HG03159 (cell line): ENCODE data around the gene ACACA.
"Not testable (repeated sequence)": the region's sequence is repeated elsewhere in the genome, so short reads cannot be mapped to it uniquely, and the experiment has no call there.

Experiments
- ATAC-seq: cut with Tn5 transposase; IDR thresholded peaks from one replicate; pipeline ENCODE4 v1.9.1; 2021; ENCODE audit warnings: mild to moderate bottlenecking, moderate library complexity; ENCODE audit not compliant: unreplicated experiment

The ACACA gene

DNA sequence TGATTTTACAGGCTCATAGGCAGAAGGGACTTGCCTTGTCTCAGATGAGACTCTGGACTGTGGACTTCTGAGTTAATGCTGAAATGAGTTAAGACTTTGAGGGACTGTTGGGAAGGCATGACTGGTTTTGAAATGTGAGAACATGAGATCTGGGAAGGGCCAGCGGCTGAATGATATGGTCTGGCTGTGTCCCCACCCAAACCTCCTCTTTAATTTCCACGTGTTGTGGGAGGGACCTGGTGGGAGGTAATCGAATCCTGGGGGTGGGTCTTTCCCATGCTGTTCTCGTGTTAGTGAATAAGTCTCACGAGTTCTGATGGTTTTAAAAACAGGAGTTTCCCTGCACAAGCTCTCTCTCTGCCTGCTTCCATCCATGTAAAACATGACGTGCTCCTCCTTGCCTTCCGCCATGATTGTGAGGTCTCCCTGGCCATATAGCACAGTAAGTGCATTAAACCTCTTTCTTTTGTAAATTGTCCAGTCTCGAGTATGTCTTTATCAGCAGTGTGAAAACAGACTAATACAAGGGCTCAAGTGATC is 59.7 kb downstream of the ACACA start:
- not testable (repeated sequence) for ATAC-seq

- no peak for ATAC-seq
Measured at GRCh38 chr17:37344519-37344918, 62.1 kb downstream of the ACACA start.

- ATAC-seq = no peak
Measured at GRCh38 chr17:37342589-37342988, 64.0 kb downstream of the ACACA start.

DNA sequence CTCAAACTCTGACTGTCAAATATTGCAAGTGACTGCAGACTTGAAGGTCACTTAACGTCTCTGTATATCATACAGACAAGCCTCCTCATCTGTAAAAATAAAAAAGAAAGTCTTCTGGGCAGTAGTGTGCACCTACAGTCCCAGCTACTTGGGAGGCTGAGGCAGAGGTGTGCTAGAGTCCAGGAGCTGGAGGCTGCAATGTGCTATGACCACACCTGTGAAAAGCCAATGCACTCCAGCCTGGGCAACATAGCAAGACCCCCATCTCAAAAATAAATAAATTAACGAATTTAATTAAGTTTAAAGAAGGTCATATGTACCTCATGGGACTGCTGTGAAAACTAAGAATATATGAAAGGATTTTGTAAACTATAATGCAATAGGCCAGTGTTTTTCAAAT is 65.8 kb downstream of the ACACA start:
- ATAC-seq = no peak

GRCh38 chr17:37339321-37339720 is 67.3 kb downstream of the ACACA start:
- ATAC-seq = no peak

DNA sequence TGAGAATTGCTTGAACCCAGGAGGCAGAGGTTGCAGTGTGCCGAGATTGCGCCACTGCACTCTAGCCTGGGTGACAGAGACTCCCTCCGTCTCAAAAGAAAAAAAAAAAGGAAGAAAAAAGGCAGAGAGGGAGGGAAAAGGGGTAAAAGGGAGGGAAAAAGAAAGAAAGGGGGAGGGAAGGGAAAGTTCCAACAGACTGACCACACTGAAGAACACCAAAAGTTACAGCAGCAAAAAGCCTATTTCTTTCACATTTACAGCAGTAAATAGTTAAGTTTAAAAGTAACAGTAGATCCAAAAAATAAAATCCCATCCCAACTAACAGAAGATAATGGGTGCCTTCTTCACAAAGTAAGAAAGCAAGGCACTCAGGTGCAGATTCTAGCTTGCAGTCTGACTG is 67.8 kb downstream of the ACACA start:
- ATAC-seq = no peak

DNA sequence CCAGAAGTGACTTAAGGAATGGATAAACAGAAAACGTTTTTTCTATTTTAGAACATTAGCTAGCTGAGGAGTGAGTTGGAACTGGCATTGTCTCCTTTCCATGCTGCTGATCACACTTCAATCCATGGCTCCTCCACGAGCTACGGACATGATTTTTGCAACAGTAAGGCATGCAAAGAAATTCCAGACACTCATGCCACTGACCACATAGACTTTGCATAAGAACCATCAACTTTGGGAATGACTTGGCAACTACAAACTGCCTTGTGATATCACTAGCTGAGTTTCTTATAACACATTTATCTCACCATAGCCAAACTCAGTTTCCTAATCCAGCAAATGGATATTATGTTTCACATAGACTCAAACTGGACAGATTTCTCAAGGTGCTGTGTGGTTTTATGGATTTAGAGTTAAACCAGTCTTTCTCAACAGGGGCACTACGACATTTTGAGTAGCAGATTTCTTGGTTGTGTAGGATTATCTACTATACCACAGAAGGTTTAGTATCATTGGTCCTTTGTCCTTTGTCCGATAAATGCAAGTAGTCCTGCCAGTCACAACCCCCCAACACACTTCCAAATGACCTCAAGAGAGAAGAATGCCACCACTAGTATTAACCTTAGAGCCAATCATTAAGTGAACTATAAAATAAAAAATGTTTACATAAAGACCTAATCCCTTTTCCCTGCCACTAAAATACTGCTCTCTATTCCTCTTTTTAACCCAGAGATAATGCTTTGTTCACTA is 79.1 kb downstream of the ACACA start:
- ATAC-seq = no peak

GRCh38 chr17:37322826-37323561 is 83.6 kb downstream of the ACACA start:
- no peak for ATAC-seq

- no peak for ATAC-seq
Measured at GRCh38 chr17:37322106-37322505, 84.5 kb downstream of the ACACA start.

DNA sequence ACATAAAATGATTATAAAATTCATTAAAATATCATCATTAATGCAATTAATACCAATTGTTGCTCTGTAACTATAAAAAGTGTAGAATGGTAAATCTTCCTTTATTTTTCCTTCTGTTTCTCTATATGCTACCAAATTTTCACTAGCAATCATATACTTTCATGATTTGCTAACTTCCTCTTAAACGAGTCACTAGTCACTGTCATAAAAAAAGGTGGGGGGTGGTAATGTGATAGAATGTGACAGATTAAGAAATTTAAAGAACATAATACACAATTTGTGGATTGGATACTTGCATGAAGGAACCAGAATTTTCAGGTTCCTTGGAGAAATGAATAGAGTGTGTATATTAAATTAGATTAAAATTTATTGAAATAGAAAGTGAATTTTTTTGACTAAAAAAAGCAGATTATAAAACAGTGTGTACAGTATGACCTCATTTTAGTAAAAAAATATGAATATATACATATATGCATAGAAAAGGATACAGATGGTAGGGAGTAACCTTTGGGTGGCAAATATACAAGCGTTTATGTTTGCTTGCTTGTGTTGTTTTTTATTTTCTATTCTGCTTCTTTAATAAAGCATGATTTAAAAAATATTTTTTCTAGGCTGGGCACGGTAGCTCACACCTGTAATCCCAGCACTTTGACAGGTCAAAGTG is 87.6 kb downstream of the ACACA start:
- no peak for ATAC-seq

DNA sequence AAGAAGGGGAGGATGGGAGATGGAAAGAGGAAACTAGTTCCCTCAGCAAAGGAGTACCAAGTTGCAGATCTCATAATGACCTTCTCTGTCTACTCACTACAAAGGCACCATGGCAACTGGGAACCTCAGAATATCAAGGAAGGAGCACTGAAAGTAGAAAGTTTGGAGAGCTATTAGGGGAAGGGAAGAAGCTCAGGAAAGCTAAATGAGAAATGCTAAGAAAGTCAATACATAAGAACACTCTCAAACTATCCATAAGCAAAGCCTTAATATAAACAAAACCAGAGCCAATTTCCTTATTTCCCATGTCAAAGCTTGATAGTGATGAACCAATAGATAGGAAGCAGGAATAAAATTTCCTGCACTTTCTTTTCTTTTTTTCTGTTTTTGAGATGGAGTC is 88.8 kb downstream of the ACACA start:
- no peak for ATAC-seq

GRCh38 chr17:37315601-37316000 is 91.0 kb downstream of the ACACA start:
- no peak for ATAC-seq

DNA sequence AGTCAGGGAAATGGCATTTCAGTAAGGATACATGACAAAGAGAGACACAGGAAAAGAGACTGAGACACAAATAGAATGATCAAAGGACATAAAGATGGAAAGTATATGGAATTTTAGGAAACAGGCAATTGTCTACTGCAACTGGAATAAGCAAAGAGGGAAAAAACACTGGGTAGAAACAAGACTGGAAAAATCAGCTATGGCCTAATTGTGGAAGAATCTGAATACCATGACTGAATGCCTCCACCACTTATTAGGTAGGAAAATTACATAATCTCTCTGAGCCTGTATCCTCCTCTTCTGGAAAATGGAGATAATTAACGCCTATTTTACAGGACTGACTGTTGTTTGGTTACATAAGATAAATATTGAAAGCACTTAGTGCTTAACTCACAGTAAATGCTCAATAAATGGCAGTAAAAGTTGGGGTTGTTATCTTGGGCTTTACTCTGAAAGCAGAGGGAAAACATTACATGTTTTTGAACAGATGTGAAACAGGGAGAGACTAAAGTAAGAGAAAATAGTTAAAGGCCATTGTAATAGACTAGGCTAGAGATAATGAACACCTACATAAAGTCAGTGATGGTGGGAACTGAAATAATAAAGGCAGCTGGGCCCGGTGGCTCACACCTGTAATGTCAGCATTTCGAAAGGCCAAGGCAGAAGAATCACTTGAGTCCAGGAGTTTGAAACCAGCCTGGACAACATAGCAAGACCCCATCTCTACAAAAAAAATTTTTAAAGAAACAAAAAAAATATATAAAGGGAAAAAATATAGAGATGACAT is 94.3 kb downstream of the ACACA start:
- ATAC-seq = no peak

- no peak for ATAC-seq
Measured at GRCh38 chr17:37310940-37311339, 95.7 kb downstream of the ACACA start.

DNA sequence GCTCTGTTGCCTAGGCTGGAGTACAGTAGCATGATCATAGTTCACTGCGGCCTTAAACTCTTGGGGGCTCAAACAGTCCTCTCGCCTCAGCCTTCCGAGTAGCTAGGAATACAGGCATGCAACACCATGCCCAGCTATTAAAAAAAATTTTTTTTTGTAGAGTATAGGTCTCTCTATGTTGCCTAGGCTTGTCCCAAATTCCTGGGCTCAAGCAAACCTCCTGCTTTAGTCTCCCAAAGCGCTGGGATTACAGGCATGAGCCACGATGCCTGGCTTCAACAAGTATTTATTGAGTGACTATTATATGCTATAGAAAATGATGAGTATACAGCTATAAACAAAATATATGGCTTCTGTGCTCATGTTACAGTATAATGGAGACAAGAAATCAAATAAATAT is 97.6 kb downstream of the ACACA start:
- ATAC-seq = no peak

GRCh38 chr17:37305406-37305905 is 101.2 kb downstream of the ACACA start:
- no peak for ATAC-seq

DNA sequence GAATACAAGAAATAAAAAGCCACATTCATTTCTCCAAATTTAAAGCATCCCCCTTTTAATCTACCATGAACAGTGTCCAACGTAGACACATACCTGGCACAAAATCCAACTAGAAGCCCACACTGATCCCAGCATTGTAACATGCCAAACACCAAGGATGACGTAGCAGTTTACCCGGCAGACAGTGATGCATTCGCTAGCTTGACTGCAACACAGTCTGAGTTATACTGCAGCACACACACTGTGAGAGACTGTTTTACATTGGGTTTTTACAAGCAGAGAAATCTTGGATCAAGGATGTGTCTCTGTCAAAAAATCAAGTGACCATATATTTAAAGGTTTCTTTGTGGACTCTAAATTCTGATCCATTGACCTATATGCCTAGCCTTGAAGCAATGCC is 105.3 kb downstream of the ACACA start:
- no peak for ATAC-seq

- ATAC-seq = no peak
Measured at GRCh38 chr17:37300683-37301082, 106.0 kb downstream of the ACACA start.

GRCh38 chr17:37299257-37299980 is 107.2 kb downstream of the ACACA start:
- ATAC-seq = no peak

GRCh38 chr17:37295888-37296287 is 110.7 kb downstream of the ACACA start:
- no peak for ATAC-seq
